K562 (cell line): ENCODE results near the gene GGA2. TPM values are rescaled to one million over a fixed set of nuclear protein-coding genes. Genes with fewer than 3 reads are reported as not detected.
A peak's percentile ranks its signal among the peaks of the same experiment; 100 is the strongest.

Source experiments
- ADNP ChIP-seq: fragments of 200-800 bp; sonication (Bioruptor generic); IDR thresholded peaks from 2 replicates; pipeline ENCODE4 v1.6.1; 2016; ENCODE audit warnings: missing genetic modification characterization, missing compliant biosample characterization
- ARID1B ChIP-seq: fragments of 450-650 bp; IDR thresholded peaks from 2 replicates; pipeline ENCODE4 v1.6.1; 2016; ENCODE audit warnings: antibody characterized with exemption, mild to moderate bottlenecking, inconsistent platforms
- CBX2 ChIP-seq: fragments of 200-600 bp; sonication (generic); IDR thresholded peaks from one replicate; pipeline ENCODE4 v1.6.1; 2012; ENCODE audit warnings: mild to moderate bottlenecking, low read length, inconsistent platforms; ENCODE audit not compliant: insufficient read depth, poor library complexity, severe bottlenecking
- CREBBP ChIP-seq: IDR thresholded peaks from one replicate; pipeline ENCODE4 v1.6.1; 2012; ENCODE audit warnings: low read depth, mild to moderate bottlenecking, control low read depth, inconsistent platforms, low read length
- DIDO1 ChIP-seq: fragments of 450-650 bp; IDR thresholded peaks from 2 replicates; pipeline ENCODE4 v1.6.1; 2016; ENCODE audit warnings: low read depth, missing biosample characterization, missing genetic modification characterization
- DMBX1 ChIP-seq: fragments of 250-450 bp; sonication (Bioruptor Pico); IDR thresholded peaks from 2 replicates; pipeline ENCODE4 v1.8.0; 2022; ENCODE audit warnings: inconsistent platforms, mild to moderate bottlenecking, moderate library complexity, borderline replicate concordance
- MED1 ChIP-seq: sonication (generic); formaldehyde crosslinking; IDR thresholded peaks from 2 replicates; pipeline ENCODE4 v1.8.1; 2023; ENCODE audit warnings: missing genetic modification reagents, borderline replicate concordance
- MTF1 ChIP-seq: fragments of 250-450 bp; sonication (Bioruptor Pico); IDR thresholded peaks from 2 replicates; pipeline ENCODE4 v1.9.0; 2021; ENCODE audit warnings: moderate library complexity, mild to moderate bottlenecking, inconsistent platforms, borderline replicate concordance
- NFIC ChIP-seq: fragments of 450-650 bp; IDR thresholded peaks from 2 replicates; pipeline ENCODE4 v1.6.1; 2017; ENCODE audit warnings: mild to moderate bottlenecking, inconsistent platforms
- PATZ1 ChIP-seq: fragments of 250-450 bp; sonication (Bioruptor Pico); IDR thresholded peaks from 2 replicates; pipeline ENCODE4 v1.5.0; 2020; ENCODE audit warnings: mild to moderate bottlenecking, borderline replicate concordance
- PCBP1 ChIP-seq: fragments of 200-400 bp; formaldehyde crosslinking; IDR thresholded peaks from 2 replicates; pipeline ENCODE4 v1.6.1; 2018; ENCODE audit warnings: mild to moderate bottlenecking, low read depth, low read length; ENCODE audit not compliant: poor library complexity, severe bottlenecking
- RBM17 ChIP-seq: fragments of 200-400 bp; formaldehyde crosslinking; IDR thresholded peaks from 2 replicates; pipeline ENCODE4 v1.6.1; 2017; ENCODE audit warnings: low read depth, mild to moderate bottlenecking, low read length, borderline replicate concordance
- RBM22 ChIP-seq: fragments of 200-400 bp; formaldehyde crosslinking; IDR thresholded peaks from 2 replicates; pipeline ENCODE4 v1.6.1; 2018; ENCODE audit warnings: low read length, low read depth; ENCODE audit not compliant: poor library complexity, severe bottlenecking
- SAP30 ChIP-seq: fragments of 200-600 bp; sonication (generic); IDR thresholded peaks from 2 replicates; pipeline ENCODE4 v1.6.1; 2012; ENCODE audit warnings: borderline replicate concordance, low read depth, mild to moderate bottlenecking, moderate library complexity, low read length, control low read depth, inconsistent platforms; ENCODE audit not compliant: insufficient read depth, poor library complexity, severe bottlenecking
- SPI1 ChIP-seq: IDR thresholded peaks from 2 replicates; pipeline ENCODE4 v1.6.1; 2011; ENCODE audit warnings: low read depth, low read length, control low read depth, borderline replicate concordance
- STAT5A ChIP-seq: IDR thresholded peaks from 2 replicates; pipeline ENCODE4 v1.6.1; 2012; ENCODE audit warnings: low read length, inconsistent platforms, borderline replicate concordance
- U2AF2 ChIP-seq: fragments of 200-400 bp; formaldehyde crosslinking; optimal IDR thresholded peaks from 2 replicates; pipeline ENCODE3; 2017; ENCODE audit warnings: low read depth, mild to moderate bottlenecking, low read length
- ZFPM2 ChIP-seq: fragments of 250-450 bp; sonication (Bioruptor Pico); IDR thresholded peaks from 2 replicates; pipeline ENCODE4 v1.5.1; 2022; ENCODE audit warnings: mild to moderate bottlenecking
- ZNF212 ChIP-seq: fragments of 450-650 bp; formaldehyde crosslinking; IDR thresholded peaks from 2 replicates; pipeline ENCODE4 v1.4.0; 2020; ENCODE audit warnings: mild to moderate bottlenecking
- ZNF395 ChIP-seq: fragments of 200-800 bp; sonication (Bioruptor generic); IDR thresholded peaks from 2 replicates; pipeline ENCODE4 v1.6.1; 2017; ENCODE audit warnings: missing genetic modification characterization, missing compliant biosample characterization
- ZNF655 ChIP-seq: fragments of 250-450 bp; sonication (Bioruptor Pico); IDR thresholded peaks from 2 replicates; pipeline ENCODE4 v1.5.0; 2021
- polyA plus RNA-seq, 8 experiments: library from polyadenylated mRNA; depleted of rRNA in 4 of 8; stranded (reverse) in 5 of 8; unstranded in 3 of 8; fragments of >200 nt; fragmentation: Nextera tagmentation in 2 of 8; fragmentation: Illumina TruSeq in 1 of 8; extraction: Ambion mirVana in 2 of 8; extraction: Trizol in 1 of 8; gene quantifications; 2 replicates each; pipeline versions ENCODE4 v1.2.1 to v1.2.3, GENCODE V29; 2011 to 2014; ENCODE audit warnings: inconsistent platforms in 1 of 8, missing spikeins in 1 of 8
- total RNA-seq, 7 experiments: library from RNA; depleted of rRNA in 6 of 7; stranded (reverse); fragments of >200 nt in 6 of 7; fragmentation: Illumina TruSeq in 2 of 7; extraction: Trizol in 2 of 7; gene quantifications; 2 replicates each; pipeline versions ENCODE4 v1.2.1 to v1.2.3, GENCODE V29; 2011 to 2021; ENCODE audit warnings: low replicate concordance in 1 of 7
- TF ChIP-seq, protein P1 (sequence below): sonication (generic); formaldehyde crosslinking; IDR thresholded peaks from 2 replicates; pipeline ENCODE4 v1.8.1; 2022; ENCODE audit warnings: missing genetic modification reagents

GGA2 gene
- total and polyA plus RNA-seq, 9 of the 15 experiments (the other 6 are each of a cell fraction or from before 2014, with no cell fraction given): 11.9 to 133 (median 66.3) TPM

DNA sequence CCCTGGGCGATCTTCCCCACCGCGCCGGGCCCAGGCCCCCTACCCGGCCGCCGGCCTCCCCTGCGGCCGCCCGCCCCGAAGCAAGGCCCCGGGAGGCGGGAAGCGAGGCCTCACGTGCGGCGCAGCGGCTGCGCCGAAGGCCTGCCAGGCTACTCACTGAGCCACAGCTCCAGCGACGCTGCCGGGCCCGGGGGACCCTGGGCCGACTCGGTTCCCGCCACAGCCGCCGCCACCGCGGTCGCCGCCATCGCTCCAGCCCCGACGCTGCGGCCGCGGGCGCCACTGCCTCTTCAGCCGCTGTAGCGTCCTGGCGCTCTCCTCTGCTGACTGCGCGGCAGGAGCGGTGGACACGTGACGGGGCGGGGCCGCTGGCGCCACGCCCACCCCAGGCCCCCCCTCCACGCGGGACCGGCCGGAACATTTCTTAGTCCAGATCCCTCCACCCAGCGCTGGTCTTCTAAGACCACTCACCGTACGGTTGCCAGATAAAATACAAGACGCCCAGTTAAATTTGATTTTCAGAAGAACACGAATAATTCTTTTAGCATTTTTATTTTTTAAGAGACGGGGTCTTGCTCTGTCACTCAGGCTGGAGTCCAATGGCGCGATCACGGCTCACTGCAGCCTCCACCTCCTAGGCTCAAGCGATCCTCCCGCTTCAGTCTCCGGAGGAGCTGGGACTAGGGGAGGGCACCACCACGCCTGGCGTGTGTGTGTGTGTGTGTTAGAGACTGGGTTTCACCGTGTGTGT is at the start of gene GGA2 (continued):
- no peak for TF ChIP-seq RBM17
- TF ChIP-seq NFIC: peak; percentile 54
- peak; percentile 55 for TF ChIP-seq RBM22
- TF ChIP-seq MTF1 (CRISPR knock-in tag): no peak
- TF ChIP-seq ZNF395 (CRISPR knock-in tag): 0 out of 2 replicates have a peak, but pooled peaks have one; percentile 5
- no peak for TF ChIP-seq CBX2
- no peak for TF ChIP-seq SPI1
- TF ChIP-seq CREBBP: no peak
- no peak for TF ChIP-seq MED1 (CRISPR knock-in tag)
- no peak for TF ChIP-seq PCBP1
- TF ChIP-seq ZNF212 (CRISPR knock-in tag): no peak
- no peak; the same call in 1 of the 2 replicates for TF ChIP-seq ADNP (tag)
- no peak for TF ChIP-seq U2AF2
- TF ChIP-seq ZNF655 (CRISPR knock-in tag): no peak
- TF ChIP-seq SAP30: peak; percentile 70
- TF ChIP-seq STAT5A: no peak
- TF ChIP-seq PATZ1: no peak
- no peak for TF ChIP-seq DIDO1
- TF ChIP-seq ZFPM2 (CRISPR knock-in tag): no peak
- TF ChIP-seq DMBX1: peak; percentile 36; the same call in 1 of the 2 replicates
- TF ChIP-seq, protein P1, sequence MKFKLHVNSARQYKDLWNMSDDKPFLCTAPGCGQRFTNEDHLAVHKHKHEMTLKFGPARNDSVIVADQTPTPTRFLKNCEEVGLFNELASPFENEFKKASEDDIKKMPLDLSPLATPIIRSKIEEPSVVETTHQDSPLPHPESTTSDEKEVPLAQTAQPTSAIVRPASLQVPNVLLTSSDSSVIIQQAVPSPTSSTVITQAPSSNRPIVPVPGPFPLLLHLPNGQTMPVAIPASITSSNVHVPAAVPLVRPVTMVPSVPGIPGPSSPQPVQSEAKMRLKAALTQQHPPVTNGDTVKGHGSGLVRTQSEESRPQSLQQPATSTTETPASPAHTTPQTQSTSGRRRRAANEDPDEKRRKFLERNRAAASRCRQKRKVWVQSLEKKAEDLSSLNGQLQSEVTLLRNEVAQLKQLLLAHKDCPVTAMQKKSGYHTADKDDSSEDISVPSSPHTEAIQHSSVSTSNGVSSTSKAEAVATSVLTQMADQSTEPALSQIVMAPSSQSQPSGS (CRISPR knock-in tag): no peak
- no peak for TF ChIP-seq ARID1B
